Right ventricle myocardium superior (tissue), 1 donor: ENCODE data around the gene YBX3. TPM values are rescaled to one million over a fixed set of nuclear protein-coding genes. Genes with fewer than 3 reads are reported as not detected.
"Not testable (repeated sequence)": the region's sequence is repeated elsewhere in the genome, so short reads cannot be mapped to it uniquely, and the experiment has no call there.

Experiments used
- ATAC-seq: fragments of 200-7000 bp; cut with Tn5 transposase; one replicate; pipeline ENCODE4 v1.9.1; 2020; ENCODE audit warnings: mild to moderate bottlenecking; ENCODE audit not compliant: poor library complexity
- DNase-seq: peaks from one replicate; pipeline ENCODE4 v3.0.0-alpha.2; 2020
- intact Hi-C: fragments of 100-400 bp; cut with DNase I; formaldehyde crosslinking; loops from one replicate; pipeline ENCODE4 v1.11.2; 2022
- long read RNA-seq: library from polyadenylated mRNA; unstranded; transcript quantifications from one replicate; pipeline ENCODE4 v2.0.0, GENCODE V29; 2021
- total RNA-seq: library from RNA; stranded (reverse); fragmentation: NEBNext Ultra II Directional; extraction: Animal tissue kit (Norgen Biotek cat#: 25700); gene quantifications from one replicate; pipeline ENCODE4 v1.2.1, GENCODE V29; 2021
- donor health status: DM: no; HTN: yes; CAD: no; lungs with severe emphysema.

YBX3 gene
- total RNA-seq, result 535 TPM
- long read RNA-seq, transcript YBX3-202 (9 exons, 1,708 nt), result minor isoform, 909 of 2,074 reads
- long read RNA-seq, transcript YBX3-201 (10 exons, 1,796 nt), result major isoform, 964 of 2,074 reads
- long read RNA-seq, partial matches to known transcripts, result 15 of 2,074 reads
- long read RNA-seq, other reads (novel, unspliced or antisense), result 186 of 2,074 reads

DNA sequence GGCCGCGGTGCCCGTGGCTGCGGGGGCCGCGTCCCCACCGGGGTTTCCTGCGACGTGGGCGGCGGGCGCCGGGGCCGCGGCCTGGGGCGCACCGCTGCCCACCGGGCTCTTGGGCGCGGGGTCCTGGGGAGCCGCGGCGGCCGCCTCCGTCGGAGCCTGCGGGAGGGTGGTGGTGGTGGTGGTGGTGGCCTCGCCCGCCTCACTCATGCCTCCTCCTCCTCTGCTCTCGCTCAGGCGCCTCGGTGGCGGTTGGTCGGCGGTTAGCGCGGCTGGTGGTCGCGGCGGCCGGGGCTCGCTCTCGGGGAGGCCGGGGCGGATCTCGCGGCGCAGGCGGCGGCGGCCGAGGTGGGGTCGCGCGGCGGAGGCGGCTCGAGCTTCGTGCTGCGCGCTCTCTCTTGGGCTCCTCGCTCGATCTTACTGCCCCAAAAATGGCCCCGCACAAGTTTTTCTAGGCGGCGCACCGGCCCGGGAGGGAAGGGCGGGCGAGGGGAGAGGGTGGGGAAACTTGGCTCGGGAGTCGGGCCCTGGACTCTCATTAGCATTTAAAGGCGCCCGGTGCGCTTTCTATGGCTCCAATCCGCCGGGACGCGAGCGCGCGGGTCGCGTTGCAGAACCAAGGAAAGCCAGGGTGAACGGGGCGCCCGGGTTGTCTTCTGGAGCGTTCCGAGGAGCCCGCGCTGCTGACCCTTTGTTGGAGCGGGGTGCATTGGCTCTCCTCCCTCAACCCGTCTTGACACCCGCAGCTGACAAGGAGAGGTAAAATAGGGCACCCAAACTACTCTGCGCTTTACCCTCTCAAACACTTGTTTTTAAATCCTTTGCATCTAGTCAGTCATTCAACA, at the start of gene YBX3:
TSS of gene YBX3 (minus strand) at position 419 of the 842 bp plus-strand sequence. CDS start at position 207, 212 bp downstream.
- peak; percentile 86 for ATAC-seq
- intact Hi-C loops, result loop anchor here (10.0 kb wide), 1 partner anchor 508 kb away; the partner anchor contains the start of gene GABARAPL1
- peak; percentile 94 for DNase-seq

DNA sequence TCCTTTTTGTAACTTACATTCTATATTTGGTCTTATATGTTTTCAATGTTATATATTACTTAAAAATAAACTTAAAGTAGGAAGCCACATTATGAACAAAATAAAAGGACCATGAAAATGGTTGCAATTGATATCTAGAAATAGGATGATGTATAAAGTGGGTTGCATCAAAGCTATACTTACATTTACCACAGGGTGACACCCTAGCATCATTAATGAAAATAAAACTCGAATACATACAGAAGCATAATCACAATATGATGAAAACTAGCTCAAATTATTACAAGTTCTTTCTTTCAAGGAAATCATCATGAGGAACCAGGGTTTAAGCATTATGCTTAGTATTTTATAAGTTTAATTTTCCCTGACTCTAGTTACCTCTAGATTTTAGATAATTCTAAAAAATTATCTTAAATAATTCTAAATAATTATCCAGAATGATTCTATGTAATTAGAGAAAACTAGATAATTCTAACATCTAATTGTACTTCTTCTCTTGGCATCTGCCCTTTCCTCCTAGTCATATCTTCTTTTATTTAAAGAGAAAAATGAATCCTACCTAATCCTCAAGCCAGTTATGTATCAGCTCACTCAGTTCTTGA, 48.1 kb upstream of the YBX3 start:
- DNase-seq (no peak), ATAC-seq (peak; percentile 53)
- intact Hi-C loops, result loop anchor here (5.0 kb wide), 2 partner anchors 426 to 716 kb away; no protein-coding TSS in a partner anchor

DNA sequence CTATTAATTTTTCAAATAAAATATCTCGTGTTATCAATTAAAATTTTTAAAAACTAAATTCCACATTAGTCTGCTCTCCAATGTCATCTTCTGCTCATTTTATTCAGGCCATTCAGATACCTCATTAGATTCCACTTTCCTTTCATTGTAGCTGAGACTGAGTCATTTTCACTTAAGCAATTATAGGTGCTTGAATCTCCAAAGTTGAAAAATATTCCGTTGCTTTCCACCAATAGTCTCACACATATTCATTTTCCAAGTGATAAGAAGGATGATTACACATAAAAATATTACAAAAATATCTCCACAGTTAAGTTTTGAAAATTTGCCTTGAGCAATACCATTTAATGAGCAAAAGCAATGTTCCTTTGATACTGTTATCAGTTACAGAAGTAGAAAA, 36.5 kb upstream of the YBX3 start:
- ATAC-seq (no peak), DNase-seq (no peak)
- intact Hi-C loops, result no loop called here

DNA sequence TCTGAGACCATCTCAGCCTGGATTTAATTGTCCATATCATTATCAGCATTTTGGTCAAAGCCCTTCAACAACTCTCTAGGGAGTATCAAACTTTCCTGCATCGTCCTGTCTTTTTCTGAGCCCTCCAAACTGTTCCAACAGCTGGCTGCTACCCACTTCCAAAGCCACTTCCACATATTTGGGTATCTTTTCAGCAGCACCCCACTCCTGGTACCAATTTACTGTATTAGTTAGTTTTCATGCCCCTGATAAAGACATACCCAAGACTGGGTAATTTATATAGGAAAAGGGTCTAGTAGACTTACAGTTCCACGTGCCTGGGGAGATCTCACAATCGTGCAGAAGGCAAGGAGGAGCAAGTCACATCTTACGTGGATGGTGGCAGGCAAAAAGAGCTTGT, 33.1 kb upstream of the YBX3 start:
- intact Hi-C loops, result no loop called here
- no peak for DNase-seq

DNA sequence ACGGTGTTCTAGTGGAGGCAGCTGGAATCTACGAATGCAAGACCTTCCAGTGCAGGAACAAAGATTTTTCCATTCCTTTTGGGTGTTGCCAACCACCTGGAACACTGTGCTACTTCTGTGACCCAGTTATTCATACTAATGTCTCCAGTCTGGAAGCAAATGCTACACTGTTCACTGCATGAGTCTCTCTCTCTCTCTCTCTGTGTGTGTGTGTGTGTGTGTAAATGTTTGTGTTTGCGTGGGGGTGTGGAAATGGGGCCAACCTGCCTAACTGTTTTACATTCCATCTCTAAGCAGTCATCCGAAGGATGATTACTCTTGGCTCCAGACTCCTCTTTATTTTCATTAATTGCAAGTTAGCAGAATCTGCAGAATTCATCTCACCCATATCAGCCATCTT, 29.9 kb upstream of the YBX3 start:
- intact Hi-C loops, result loop anchor here (5.0 kb wide), 1 partner anchor 141 kb away; the partner anchor contains the start of gene MAGOHB

More for the DNA sequence above, 33.1 kb upstream of the YBX3 start:
- ATAC-seq, result no peak

DNA sequence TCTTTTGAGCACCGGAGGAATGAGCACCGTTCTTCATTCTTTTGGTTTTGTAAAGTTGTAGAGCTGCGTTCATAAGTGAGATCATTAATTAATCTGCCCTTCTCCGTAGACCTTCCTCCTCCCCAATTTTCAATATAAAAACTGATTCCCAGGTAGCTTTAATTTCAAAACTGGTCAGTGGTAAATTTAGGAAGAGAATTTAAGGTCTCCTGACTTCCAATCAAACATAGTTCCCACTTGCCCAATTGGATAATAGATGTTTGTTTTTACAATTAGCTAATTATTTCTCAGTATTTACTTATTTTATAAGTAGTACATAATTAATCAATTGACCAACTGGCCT, 27.2 kb upstream of the YBX3 start:
- DNase-seq (no peak), ATAC-seq (no peak)
- intact Hi-C loops, result loop anchor here (5.0 kb wide), 1 partner anchor 138 kb away; the partner anchor contains the start of gene MAGOHB

More for the DNA sequence above, 29.9 kb upstream of the YBX3 start:
- no peak for DNase-seq
- no peak for ATAC-seq

DNA sequence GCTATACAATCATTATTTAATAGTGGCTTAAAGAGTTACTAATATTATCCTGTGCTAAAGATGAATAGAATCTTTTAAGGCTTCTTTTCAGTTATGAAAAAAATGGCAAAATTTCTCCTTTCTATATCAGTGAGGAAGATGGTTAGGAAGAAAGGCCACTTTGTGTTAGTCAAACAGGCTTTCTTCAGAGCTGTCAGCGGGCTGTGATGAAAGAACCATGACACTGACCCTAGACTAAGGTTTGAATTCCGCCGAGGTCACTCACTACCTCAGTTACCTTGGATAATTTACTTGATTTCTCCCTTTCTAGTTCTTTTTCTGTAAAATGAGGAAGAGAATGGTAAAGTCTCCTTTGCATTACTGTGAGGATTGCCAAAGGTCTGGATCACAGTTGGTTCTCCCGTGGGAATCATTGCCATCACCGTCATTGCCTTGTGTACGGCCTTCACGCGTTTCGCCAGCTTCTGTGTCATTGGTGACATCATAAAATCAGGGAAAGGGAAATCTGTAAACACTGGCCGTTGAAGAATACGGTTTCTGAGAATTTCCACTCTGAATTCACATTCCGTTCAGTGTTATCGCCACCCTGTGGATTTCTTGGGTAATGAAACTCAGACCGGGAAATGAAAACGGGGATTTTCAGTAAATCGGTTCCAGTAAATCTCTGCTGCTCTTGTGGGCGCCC, 26.7 kb upstream of the YBX3 start:
- peak; percentile 59 for DNase-seq
- ATAC-seq, result peak; percentile 97
- intact Hi-C loops, result loop anchor here (5.0 to 10.0 kb wide), 2 partner anchors 55 to 138 kb away; partner anchors contain the start of gene MAGOHB

DNA sequence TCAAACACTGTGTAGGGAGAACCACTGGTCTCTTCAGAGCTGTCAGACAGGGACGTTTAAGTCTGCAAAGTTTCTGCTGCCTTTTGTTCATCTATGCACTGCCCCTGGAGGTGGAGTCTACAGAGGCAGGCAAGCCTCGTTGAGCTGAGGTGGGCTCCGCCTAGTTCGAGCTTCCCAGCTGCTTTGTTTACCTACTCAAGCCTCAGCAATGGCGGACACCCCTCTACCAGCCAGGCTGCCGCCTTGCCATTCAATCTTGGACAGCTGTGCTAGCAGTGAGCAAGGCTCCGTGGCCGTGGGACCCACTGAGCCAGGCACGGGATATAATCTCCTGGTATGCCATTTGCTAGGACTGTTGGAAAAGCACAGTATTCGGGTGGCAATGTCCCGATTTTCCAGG, 24.6 kb upstream of the YBX3 start:
- intact Hi-C loops, result loop anchor here (10.0 kb wide), 1 partner anchor 53 kb away; no protein-coding TSS in a partner anchor
- DNase-seq, result no peak

DNA sequence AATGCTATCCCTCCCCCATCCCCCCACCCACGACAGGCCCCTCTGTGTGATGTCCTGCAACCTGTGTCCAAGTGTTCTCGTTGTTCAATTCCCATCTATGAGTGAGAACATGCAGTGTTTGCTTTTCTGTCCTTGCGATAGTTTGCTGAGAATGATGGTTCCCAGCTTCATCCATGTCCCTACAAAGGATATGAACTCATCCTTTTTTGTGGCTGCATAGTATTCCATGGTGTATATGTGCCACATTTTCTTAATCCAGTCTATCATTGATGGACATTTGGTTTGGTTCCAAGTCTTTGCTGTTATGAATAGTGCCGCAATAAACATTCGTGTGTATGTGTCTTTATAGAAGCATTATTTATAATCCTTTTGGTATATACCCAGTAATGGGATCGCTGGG, 20.3 kb upstream of the YBX3 start:
- ATAC-seq, result not testable (repeated sequence)
- intact Hi-C loops, result loop anchor here (10.0 kb wide), 1 partner anchor 49 kb away; no protein-coding TSS in a partner anchor

More for the DNA sequence above, 24.6 kb upstream of the YBX3 start:
- no peak for ATAC-seq

DNA sequence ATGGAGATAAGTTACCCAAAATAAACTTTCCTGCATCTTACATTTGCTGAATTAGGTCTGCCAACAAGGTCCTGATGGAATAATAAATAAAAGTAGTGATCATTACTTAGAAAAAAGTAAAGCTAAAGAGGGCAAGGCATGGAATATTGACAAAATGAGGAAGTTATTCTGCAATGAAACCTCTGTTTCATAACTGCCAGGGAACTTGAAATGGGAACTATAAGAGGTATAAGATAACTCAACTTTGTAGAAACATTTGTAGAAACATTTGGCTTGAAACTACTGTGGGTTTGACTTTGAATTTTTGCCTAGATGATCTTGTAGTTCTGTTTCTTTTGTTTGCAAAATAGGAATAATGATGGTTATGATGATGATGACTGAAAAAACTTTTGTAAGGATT, 18.7 kb upstream of the YBX3 start:
- no peak for DNase-seq
- intact Hi-C loops, result loop anchor here (10.0 kb wide), 1 partner anchor 47 kb away; no protein-coding TSS in a partner anchor
- no peak for ATAC-seq

More for the DNA sequence above, 20.3 kb upstream of the YBX3 start:
- DNase-seq, result not testable (repeated sequence)

DNA sequence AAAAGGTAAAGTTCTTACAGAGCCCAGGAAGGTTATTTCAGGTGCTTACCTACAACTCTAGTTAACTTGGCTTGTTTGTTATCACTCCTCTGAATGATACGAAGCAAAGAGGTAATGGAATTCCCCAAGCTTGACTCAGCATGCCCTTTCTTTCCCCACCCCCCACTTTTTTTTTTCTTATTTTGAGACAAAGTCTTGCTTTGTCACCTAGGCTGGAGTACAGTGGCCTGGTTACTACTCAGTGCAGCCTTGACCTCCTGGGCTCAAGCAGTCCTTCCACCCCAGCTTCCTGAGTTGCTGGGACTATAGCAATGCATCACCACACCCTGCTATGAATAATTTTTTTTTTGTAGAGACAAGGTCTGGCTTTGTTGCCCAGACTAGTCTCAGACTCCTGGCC, 17.1 kb upstream of the YBX3 start:
- no peak for ATAC-seq
- intact Hi-C loops, result loop anchor here (10.0 kb wide), 1 partner anchor 45 kb away; no protein-coding TSS in a partner anchor
- no peak for DNase-seq

DNA sequence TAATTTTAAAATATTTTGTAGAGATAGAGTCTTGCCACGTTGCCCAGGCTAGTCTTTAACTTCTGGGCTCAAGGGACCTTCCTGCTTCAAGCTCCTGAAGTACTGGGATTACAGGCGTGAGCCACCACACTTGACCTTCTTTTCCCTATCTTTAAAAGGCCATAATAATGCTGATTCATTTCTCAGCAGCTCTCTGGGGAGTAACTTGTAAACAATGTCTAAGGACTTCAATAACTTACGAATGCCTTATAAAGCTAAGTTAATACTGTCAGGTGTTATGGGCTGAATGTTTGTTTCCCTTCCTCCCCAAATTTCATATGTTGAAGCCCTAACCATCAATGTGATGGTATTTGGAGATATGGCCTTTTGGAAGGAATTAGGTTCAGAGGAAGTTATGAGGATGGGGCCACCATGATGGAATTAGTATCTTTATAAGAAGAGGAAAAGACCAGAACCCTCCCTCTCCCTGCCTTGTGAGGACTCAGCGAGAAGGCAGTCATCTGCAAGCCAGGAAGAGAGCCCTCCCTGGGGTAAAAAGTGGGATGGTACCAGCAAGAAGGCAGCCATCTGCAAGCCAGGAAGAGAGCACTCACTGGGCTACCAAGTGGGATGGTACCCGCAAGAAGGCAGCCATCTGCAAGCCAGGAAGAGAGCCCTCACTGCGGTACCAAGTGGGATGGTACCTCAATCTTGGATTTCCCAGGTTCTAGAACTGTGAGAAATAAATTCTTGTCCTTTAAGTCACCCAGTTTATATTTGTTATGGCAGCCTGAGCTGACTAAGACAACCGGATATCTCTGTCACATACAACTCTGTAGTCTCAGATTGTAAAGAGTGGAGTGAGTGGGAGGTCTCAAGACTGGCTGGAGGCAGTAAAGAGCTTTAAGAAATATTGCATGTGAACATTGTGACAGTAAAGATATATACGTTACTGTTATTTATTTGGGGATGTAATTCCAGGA, 16.3 kb upstream of the YBX3 start:
- intact Hi-C loops, result loop anchor here (10.0 kb wide), 1 partner anchor 45 kb away; no protein-coding TSS in a partner anchor
- no peak for DNase-seq
- ATAC-seq, result no peak

DNA sequence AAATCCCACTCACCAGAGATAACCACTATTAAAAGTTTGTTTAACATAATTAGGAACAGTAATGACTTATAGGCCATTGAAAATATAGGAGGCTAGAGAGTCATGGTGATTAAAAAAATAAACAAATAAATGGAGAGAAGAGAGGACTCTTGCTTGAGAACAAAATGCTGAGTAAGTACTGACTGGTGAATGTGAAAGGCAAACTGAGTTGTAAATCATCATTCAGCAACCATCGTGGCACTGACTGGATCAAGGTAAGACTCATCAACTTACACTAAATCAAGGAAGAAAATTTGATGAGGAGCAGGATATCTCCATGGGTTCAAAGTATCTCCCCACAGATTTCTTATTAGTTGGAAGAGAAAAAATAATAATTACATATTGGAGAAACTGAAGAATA, 14.1 kb upstream of the YBX3 start:
- intact Hi-C loops, result no loop called here
- ATAC-seq, result no peak
- no peak for DNase-seq

DNA sequence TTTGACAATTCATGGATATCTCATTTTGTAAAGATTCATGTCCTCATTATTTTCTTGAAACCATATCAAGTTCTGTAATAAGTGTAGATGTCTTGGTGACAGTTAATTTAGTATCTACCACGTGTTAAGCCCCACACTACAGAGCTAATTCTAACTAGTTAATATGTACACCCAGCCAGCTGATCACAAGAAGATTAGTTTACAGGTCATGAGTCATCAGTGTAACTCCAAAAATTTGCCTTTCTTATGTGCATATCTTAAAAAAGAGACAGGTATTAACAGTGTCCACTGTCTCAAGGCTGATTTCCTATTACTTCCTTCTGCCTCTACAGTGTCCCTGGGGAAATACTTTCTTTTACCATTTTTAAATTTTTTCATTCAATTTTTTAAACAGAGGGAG, 13.3 kb upstream of the YBX3 start:
- no peak for ATAC-seq
- no peak for DNase-seq
- intact Hi-C loops, result no loop called here

DNA sequence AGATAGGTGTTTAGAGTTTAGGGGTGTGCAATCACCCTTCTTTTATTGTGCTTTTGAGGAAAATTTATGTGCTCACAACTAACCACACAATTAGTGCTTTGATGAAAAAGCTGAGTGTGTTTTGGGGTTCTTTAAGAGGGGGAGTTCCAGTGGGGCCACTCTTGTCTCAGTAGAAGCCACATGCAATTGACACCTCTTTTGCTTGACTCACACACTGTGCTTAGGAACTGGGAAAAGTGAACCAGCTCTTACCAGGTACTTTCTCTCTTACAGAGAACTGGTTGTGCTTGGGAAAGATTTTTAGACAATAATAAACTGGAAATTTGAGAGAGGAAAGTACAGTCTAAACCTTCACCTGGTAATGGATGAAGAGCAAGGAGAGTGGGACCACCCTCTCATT, 12.3 kb upstream of the YBX3 start:
- DNase-seq (no peak), ATAC-seq (no peak)
- intact Hi-C loops, result no loop called here

DNA sequence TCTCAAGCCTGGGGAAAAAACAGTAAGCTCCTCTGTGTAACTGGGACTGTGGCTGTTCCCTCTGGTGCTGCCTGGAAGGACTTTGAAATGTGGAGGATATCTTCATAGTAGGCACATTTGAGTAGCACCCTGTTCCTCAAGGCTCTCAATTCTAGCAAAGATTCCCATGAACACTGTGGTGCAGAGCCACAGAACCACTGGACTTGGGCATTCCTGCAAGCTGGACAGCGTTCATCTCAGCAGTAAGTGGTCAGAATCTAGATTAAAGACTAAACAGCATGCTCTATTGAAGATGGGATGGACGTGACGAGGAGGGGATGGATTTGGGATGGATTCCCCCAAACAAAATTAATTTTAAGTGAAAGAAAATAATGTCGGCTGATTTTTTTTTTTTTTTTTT, 9.4 kb upstream of the YBX3 start:
- no peak for DNase-seq

DNA sequence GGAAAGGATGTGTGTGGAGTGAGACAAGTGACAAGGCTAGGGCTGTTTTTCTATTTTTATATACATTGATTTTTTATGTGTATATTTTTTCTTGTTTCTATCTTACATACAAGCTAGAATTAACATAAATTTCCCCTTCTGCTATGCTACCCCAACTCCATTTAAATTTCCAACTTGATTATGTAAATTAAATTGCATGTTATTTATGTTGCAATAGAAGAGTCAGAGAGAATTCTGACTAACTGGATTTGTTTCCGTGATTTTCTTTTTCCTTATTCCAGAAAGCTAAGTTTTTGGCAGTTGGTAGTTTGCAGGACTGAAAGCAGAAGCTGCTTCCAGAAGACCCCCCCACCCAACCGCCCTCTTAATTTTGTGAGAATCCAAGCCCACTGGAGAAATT, 8.9 kb upstream of the YBX3 start:
- ATAC-seq (no peak), DNase-seq (no peak)
- intact Hi-C loops, result no loop called here

More for the DNA sequence above, 9.4 kb upstream of the YBX3 start:
- no peak for ATAC-seq
- intact Hi-C loops, result no loop called here

DNA sequence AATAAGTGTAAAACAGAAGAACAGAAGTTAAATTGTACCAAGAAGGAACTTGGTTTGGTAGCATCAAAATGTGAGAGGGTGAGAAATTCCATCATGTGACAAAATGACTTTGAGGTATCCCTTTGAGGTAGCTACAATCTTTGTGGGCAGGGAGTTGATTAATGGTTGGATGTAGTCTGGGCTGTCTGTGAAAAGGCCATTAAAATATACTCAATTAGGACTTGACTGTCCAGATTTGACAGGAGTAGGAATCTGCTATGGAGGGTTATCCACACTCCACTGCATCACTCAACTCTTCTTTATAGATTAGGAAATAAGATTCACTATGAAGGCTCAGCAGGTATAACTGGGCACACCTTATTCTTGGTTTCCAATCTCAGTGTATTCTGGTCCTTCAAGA, 7.4 kb upstream of the YBX3 start:
- ATAC-seq (no peak), DNase-seq (no peak)
- intact Hi-C loops, result no loop called here
